ENCODE data around the gene EPB41L4A. TPM values are rescaled to one million over a fixed set of nuclear protein-coding genes. Genes with fewer than 3 reads are reported as not detected.

EPB41L4A gene
- total RNA-seq, 2 donors from 2014 or later = 7.0 to 16.2 TPM

GRCh38 chr5:112348387-112348786 lies 70.7 kb downstream of the EPB41L4A start:
- Histone ChIP-seq H3K36me3 (replicated peaks in 1 of 2; ENCODE audit: insufficient read depth in 1 of 2, low read depth in 2 of 2) (no peaks in the 10 kb centered on the region), H3K27ac (no peak overlapping the region), H3K4me1 (no peaks in the 10 kb centered on the region), H3K27me3 (no peaks in the 10 kb centered on the region), H3K9me3 (no peaks in the 10 kb centered on the region), H3K4me3 (no peak overlapping the region)
- DNase-seq = no peak
- intact Hi-C loops (cut with DNase I) = no loop called here
- TF ChIP-seq POLR2A (IDR thresholded peaks at IDR 0.05) = no peak
- TF ChIP-seq CTCF (IDR thresholded peaks at IDR 0.05) = no peak
- no peak for ATAC-seq
- 49 to 59% methylated on average over 4 of the region's 4 CpGs for WGBS, 2 donors

- Histone ChIP-seq H3K27ac (no peak overlapping the region), H3K9me3 (no peaks in the 10 kb centered on the region), H3K4me1 (peaks cover 7% of the 10 kb centered on the region), H3K4me3 (no peak overlapping the region), H3K27me3 (no peaks in the 10 kb centered on the region), H3K36me3 (replicated peaks in 1 of 2; ENCODE audit: insufficient read depth in 1 of 2, low read depth in 2 of 2) (no peaks in the 10 kb centered on the region)
- intact Hi-C loops (cut with DNase I) = no loop called here
- 39 to 44% methylated on average over 3 of the region's 3 CpGs for WGBS, 2 donors
- TF ChIP-seq CTCF (IDR thresholded peaks at IDR 0.05) (no peak), POLR2A (IDR thresholded peaks at IDR 0.05) (no peak)
- ATAC-seq (no peak), DNase-seq (no peak)
Measured at GRCh38 chr5:112346411-112347044, 72.5 kb downstream of the EPB41L4A start.

- WGBS, 2 donors = 81 to 86% methylated on average over 3 of the region's 3 CpGs
Measured at GRCh38 chr5:112344540-112344939, 74.5 kb downstream of the EPB41L4A start.

GRCh38 chr5:112342389-112342788 lies 76.7 kb downstream of the EPB41L4A start:
- Histone ChIP-seq H3K27ac (peak overlapping the region in 2 of 4 donors; percentile 28 to 46), H3K36me3 (replicated peaks in 1 of 2; ENCODE audit: insufficient read depth in 1 of 2, low read depth in 2 of 2) (no peaks in the 10 kb centered on the region), H3K9me3 (no peaks in the 10 kb centered on the region), H3K4me1 (peaks cover 20% of the 10 kb centered on the region), H3K27me3 (no peaks in the 10 kb centered on the region), H3K4me3 (no peak overlapping the region)
- TF ChIP-seq CTCF (IDR thresholded peaks at IDR 0.05) = no peak
- TF ChIP-seq POLR2A (IDR thresholded peaks at IDR 0.05) = no peak
- WGBS, 2 donors = 17 to 20% methylated on average over 3 of the region's 3 CpGs
- intact Hi-C loops (cut with DNase I) = no loop called here
- DNase-seq (no peak), ATAC-seq (no peak)

More at GRCh38 chr5:112344540-112344939, 74.5 kb downstream of the EPB41L4A start:
- ATAC-seq (no peak), DNase-seq (no peak)
- no peak for TF ChIP-seq CTCF (IDR thresholded peaks at IDR 0.05)
- TF ChIP-seq POLR2A (IDR thresholded peaks at IDR 0.05) = no peak
- intact Hi-C loops (cut with DNase I) = no loop called here
- Histone ChIP-seq H3K4me3 (no peak overlapping the region), H3K9me3 (no peaks in the 10 kb centered on the region), H3K27ac (no peak overlapping the region), H3K4me1 (peaks cover 13% of the 10 kb centered on the region), H3K36me3 (replicated peaks in 1 of 2; ENCODE audit: insufficient read depth in 1 of 2, low read depth in 2 of 2) (no peaks in the 10 kb centered on the region), H3K27me3 (no peaks in the 10 kb centered on the region)

GRCh38 chr5:112339761-112340160 lies 79.3 kb downstream of the EPB41L4A start:
- Histone ChIP-seq H3K27ac (peak overlapping the region in 2 of 4 donors; percentile 30 to 67), H3K4me1 (peaks cover 20% of the 10 kb centered on the region), H3K9me3 (no peaks in the 10 kb centered on the region), H3K27me3 (no peaks in the 10 kb centered on the region), H3K4me3 (no peak overlapping the region), H3K36me3 (replicated peaks in 1 of 2; ENCODE audit: insufficient read depth in 1 of 2, low read depth in 2 of 2) (no peaks in the 10 kb centered on the region)
- intact Hi-C loops (cut with DNase I) = no loop called here
- TF ChIP-seq POLR2A (IDR thresholded peaks at IDR 0.05) (no peak), CTCF (IDR thresholded peaks at IDR 0.05) (no peak)
- ATAC-seq (no peak), DNase-seq (no peak)
- 69 to 75% methylated on average over 8 of the region's 8 CpGs for WGBS, 2 donors

All from body of pancreas (tissue), 4 donors.